WTC11 (cell line): Measurements from ENCODE around the gene PCSK9.

ENCODE experiments used
- FOXJ3 ChIP-seq: sonication (generic); formaldehyde crosslinking; IDR thresholded peaks from 2 replicates; pipeline ENCODE4 v1.9.0; 2021; ENCODE audit warnings: missing genetic modification reagents, mild to moderate bottlenecking, borderline replicate concordance
- JUN ChIP-seq: sonication (generic); formaldehyde crosslinking; IDR thresholded peaks from 2 replicates; pipeline ENCODE4 v1.8.0; 2023; ENCODE audit warnings: mild to moderate bottlenecking, missing genetic modification reagents
- NFE2L1 ChIP-seq: sonication (generic); formaldehyde crosslinking; IDR thresholded peaks from 2 replicates; pipeline ENCODE4 v1.8.1; 2023; ENCODE audit warnings: missing genetic modification reagents
- TCF7 ChIP-seq: sonication (generic); formaldehyde crosslinking; IDR thresholded peaks from 2 replicates; pipeline ENCODE4 v1.8.0; 2022; ENCODE audit warnings: mild to moderate bottlenecking, low read depth, missing genetic modification reagents, moderate library complexity
- TEAD4 ChIP-seq: sonication (generic); formaldehyde crosslinking; IDR thresholded peaks from 2 replicates; pipeline ENCODE4 v1.8.0; 2022; ENCODE audit warnings: mild to moderate bottlenecking, missing genetic modification reagents
- TP53 ChIP-seq: sonication (generic); formaldehyde crosslinking; IDR thresholded peaks from 2 replicates; pipeline ENCODE4 v1.8.1; 2023; ENCODE audit warnings: mild to moderate bottlenecking, missing genetic modification reagents
- ZNF138 ChIP-seq: sonication (generic); formaldehyde crosslinking; conservative IDR thresholded peaks from 2 replicates; pipeline ENCODE4 v1.8.1; 2022; ENCODE audit warnings: mild to moderate bottlenecking, moderate library complexity, missing genetic modification reagents
- ZNF263 ChIP-seq: sonication (generic); formaldehyde crosslinking; IDR thresholded peaks from 2 replicates; pipeline ENCODE4 v1.8.1; 2022; ENCODE audit warnings: low read depth, mild to moderate bottlenecking, moderate library complexity, missing genetic modification reagents
- TF ChIP-seq, protein P1 (sequence below): fragments of 200-600 bp; IDR thresholded peaks from 2 replicates; pipeline ENCODE4 v1.8.0; 2022; ENCODE audit warnings: antibody characterized with exemption
- TF ChIP-seq, protein P2 (sequence below): sonication (generic); formaldehyde crosslinking; IDR thresholded peaks from 2 replicates; pipeline ENCODE4 v1.8.0; 2022; ENCODE audit warnings: missing genetic modification reagents
- TF ChIP-seq, protein P3 (sequence below): fragments of 250-450 bp; sonication (Bioruptor Pico); IDR thresholded peaks from 2 replicates; pipeline ENCODE4 v1.9.0; 2021; ENCODE audit warnings: mild to moderate bottlenecking, borderline replicate concordance

DNA sequence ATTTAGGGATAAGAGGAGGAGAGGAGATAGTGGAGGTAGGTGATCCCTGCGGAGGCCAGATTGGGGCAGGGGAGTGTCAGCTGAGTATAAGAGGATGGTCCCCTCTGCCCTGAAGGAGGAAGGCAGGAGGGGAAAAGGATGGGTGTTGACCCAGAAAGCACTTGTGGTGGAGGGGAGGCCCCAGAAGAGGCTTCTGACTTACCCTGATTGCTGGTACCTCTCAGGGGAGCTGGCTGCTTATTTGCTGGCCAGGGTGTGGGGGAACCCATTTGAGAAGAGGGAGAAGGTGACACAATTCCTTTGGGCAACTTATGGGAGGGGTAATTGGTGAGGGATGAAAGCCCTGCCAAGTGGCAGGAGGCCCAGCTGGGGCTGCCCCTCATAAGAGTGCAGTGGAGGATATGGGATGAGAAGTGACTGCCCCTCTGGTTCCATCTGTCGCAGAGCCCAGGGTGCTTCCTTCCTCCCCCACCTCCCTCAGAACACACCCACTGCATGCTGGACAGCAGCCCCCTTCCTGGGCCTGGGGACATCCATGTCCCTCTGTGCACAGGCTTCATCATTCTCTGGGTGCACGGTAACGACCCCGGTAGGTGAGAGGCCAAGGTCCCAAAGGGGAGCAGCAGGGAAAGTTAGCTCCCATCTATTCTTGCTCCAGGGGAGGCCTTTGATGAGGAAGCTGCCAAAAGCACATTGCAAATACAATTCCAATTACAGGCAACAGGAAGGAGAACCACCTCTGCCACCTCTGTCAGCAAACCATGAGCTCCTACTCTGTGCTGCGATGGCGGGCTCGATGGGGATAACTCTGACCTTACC, 1.4 kb upstream of the PCSK9 start:
- TF ChIP-seq, protein P1, sequence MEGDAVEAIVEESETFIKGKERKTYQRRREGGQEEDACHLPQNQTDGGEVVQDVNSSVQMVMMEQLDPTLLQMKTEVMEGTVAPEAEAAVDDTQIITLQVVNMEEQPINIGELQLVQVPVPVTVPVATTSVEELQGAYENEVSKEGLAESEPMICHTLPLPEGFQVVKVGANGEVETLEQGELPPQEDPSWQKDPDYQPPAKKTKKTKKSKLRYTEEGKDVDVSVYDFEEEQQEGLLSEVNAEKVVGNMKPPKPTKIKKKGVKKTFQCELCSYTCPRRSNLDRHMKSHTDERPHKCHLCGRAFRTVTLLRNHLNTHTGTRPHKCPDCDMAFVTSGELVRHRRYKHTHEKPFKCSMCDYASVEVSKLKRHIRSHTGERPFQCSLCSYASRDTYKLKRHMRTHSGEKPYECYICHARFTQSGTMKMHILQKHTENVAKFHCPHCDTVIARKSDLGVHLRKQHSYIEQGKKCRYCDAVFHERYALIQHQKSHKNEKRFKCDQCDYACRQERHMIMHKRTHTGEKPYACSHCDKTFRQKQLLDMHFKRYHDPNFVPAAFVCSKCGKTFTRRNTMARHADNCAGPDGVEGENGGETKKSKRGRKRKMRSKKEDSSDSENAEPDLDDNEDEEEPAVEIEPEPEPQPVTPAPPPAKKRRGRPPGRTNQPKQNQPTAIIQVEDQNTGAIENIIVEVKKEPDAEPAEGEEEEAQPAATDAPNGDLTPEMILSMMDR: no peak
- no peak for TF ChIP-seq TEAD4 (CRISPR knock-in tag)
- no peak for TF ChIP-seq FOXJ3 (CRISPR knock-in tag)
- TF ChIP-seq JUN (CRISPR knock-in tag): no peak
- no peak for TF ChIP-seq TP53 (CRISPR knock-in tag)
- TF ChIP-seq TCF7 (CRISPR knock-in tag): no peak
- TF ChIP-seq ZNF263: no peak
- TF ChIP-seq, protein P2, sequence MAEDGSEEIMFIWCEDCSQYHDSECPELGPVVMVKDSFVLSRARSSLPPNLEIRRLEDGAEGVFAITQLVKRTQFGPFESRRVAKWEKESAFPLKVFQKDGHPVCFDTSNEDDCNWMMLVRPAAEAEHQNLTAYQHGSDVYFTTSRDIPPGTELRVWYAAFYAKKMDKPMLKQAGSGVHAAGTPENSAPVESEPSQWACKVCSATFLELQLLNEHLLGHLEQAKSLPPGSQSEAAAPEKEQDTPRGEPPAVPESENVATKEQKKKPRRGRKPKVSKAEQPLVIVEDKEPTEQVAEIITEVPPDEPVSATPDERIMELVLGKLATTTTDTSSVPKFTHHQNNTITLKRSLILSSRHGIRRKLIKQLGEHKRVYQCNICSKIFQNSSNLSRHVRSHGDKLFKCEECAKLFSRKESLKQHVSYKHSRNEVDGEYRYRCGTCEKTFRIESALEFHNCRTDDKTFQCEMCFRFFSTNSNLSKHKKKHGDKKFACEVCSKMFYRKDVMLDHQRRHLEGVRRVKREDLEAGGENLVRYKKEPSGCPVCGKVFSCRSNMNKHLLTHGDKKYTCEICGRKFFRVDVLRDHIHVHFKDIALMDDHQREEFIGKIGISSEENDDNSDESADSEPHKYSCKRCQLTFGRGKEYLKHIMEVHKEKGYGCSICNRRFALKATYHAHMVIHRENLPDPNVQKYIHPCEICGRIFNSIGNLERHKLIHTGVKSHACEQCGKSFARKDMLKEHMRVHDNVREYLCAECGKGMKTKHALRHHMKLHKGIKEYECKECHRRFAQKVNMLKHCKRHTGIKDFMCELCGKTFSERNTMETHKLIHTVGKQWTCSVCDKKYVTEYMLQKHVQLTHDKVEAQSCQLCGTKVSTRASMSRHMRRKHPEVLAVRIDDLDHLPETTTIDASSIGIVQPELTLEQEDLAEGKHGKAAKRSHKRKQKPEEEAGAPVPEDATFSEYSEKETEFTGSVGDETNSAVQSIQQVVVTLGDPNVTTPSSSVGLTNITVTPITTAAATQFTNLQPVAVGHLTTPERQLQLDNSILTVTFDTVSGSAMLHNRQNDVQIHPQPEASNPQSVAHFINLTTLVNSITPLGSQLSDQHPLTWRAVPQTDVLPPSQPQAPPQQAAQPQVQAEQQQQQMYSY (CRISPR knock-in tag): no peak
- TF ChIP-seq, protein P3, sequence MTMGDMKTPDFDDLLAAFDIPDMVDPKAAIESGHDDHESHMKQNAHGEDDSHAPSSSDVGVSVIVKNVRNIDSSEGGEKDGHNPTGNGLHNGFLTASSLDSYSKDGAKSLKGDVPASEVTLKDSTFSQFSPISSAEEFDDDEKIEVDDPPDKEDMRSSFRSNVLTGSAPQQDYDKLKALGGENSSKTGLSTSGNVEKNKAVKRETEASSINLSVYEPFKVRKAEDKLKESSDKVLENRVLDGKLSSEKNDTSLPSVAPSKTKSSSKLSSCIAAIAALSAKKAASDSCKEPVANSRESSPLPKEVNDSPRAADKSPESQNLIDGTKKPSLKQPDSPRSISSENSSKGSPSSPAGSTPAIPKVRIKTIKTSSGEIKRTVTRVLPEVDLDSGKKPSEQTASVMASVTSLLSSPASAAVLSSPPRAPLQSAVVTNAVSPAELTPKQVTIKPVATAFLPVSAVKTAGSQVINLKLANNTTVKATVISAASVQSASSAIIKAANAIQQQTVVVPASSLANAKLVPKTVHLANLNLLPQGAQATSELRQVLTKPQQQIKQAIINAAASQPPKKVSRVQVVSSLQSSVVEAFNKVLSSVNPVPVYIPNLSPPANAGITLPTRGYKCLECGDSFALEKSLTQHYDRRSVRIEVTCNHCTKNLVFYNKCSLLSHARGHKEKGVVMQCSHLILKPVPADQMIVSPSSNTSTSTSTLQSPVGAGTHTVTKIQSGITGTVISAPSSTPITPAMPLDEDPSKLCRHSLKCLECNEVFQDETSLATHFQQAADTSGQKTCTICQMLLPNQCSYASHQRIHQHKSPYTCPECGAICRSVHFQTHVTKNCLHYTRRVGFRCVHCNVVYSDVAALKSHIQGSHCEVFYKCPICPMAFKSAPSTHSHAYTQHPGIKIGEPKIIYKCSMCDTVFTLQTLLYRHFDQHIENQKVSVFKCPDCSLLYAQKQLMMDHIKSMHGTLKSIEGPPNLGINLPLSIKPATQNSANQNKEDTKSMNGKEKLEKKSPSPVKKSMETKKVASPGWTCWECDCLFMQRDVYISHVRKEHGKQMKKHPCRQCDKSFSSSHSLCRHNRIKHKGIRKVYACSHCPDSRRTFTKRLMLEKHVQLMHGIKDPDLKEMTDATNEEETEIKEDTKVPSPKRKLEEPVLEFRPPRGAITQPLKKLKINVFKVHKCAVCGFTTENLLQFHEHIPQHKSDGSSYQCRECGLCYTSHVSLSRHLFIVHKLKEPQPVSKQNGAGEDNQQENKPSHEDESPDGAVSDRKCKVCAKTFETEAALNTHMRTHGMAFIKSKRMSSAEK: no peak
- no peak for TF ChIP-seq ZNF138 (CRISPR knock-in tag)
- TF ChIP-seq NFE2L1 (CRISPR knock-in tag): no peak
